ENCODE results near the gene GAREM2.

GAREM2 gene

DNA sequence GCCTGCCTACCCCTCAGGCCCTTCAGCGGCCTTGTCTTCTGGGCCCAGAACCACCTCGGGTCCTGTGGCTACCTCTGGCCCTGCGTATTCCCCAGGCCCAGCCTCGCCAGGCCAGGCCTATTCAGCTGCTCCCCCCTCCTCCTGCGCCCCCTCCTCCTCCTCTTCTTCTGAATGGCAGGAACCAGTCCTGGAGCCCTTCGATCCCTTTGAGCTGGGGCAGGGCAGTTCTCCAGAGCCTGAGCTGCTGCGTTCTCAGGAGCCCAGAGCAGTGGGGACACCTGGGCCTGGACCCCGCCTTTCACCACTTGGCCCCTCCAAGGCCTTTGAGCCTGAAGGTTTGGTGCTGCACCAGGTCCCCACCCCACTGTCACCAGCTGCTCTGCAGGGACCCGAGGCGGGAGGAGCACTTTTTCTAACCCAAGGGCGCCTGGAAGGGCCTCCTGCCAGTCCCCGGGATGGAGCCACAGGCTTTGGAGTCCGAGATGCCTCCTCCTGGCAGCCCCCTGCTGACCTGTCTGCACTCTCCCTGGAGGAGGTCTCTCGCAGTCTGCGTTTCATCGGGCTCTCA, 14.7 kb downstream of the GAREM2 start:
- no peak for DNase-seq

DNA sequence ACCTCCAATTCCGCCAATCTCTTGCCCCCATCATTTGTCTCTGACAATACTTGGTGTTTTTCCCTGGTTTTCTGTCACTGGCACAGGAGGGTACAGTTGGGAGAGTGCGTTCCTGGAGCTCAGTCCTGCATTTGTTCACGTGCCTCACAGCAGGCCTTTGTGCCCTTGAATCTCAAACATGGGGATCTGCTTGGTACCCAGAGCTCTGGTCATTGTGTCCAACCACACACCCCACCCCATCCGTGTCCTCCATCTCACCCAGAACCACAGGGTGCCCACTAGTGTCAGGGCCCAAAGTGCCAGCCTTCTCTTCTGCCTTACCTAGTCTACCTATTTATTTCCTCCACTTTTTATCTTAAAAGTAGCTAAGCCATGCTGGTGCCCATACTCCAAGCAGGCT, 16.2 kb downstream of the GAREM2 start:
- DNase-seq: no peak

DNA sequence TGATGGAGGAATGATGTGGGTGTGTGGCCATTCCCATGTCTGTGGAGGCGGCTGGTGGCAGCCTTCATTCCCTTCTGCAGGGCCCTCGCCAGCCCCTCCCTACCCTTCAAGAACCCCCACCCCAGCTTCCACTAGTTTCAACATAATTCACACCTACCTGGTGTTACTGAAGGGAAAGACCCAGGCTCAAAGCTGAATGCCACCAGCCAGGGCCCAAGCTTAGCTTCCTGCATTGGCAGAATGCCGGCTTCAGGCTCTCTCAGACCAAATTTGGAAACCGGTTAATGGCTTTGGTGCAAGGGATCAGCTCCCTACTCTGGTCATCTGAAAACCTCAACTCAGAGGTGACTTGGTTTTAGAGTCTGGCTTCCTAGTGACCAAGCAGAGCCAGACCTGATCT, 16.9 kb downstream of the GAREM2 start:
- DNase-seq: no peak

DNA sequence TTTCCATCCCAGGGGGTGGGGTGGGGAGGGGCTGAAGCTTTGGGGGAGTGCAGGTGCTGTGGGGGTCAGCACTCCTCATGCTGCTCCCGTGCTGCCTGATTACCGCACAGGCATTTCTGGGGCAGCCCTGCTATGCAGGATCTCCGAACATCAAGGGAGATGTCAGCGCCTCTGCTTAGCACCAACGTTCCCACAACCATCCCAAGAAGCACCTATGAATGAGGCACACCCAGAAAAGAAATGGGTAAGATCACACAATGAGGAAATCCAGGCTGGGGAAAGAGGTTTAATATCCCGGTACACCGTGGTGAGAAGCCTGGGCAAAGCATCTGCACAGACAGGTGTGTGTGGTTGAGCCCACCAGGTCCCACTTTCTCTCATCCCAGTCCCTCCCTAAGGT, 17.5 kb downstream of the GAREM2 start:
- DNase-seq: no peak

DNA sequence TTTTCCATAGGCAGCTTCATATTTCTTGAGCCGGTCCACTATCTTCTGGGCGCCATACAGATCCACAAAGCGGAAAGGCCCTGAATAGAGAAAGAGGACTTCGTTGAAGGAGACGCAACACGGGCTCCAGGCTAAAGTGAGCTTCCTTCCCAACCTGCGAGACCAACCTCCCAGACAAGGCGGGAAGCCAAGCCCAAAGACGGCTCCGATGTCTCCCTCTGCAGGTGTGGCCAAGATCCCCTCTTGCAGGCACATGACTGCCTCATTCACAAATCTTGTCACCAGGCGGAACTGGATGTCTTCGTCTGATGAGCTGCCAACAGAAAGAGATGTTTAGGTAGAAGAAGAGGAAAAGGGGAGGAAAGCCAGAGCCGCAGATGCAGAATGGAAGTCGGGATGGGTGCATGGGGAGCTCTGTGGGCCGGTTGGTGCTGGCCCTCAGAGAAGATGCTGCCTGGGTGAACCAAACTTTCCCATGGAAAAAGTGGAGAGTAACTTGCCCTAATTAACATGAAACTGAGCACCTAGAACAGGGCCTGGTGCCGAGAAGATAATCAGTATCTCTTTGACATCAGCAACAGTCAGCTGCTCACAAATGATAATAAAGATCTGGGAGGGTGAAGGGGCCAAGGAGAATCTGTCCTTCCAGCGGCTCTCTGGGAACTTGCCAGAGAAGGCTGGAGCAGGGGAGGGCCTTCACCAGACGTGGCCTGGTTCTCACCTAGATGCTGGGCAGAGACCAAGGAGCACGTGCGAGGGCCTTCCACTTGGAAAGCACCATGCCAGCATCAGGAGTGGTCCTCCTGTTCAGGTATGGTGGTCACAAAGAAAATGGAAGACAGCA, 18.6 kb downstream of the GAREM2 start:
- no peak for DNase-seq

DNA sequence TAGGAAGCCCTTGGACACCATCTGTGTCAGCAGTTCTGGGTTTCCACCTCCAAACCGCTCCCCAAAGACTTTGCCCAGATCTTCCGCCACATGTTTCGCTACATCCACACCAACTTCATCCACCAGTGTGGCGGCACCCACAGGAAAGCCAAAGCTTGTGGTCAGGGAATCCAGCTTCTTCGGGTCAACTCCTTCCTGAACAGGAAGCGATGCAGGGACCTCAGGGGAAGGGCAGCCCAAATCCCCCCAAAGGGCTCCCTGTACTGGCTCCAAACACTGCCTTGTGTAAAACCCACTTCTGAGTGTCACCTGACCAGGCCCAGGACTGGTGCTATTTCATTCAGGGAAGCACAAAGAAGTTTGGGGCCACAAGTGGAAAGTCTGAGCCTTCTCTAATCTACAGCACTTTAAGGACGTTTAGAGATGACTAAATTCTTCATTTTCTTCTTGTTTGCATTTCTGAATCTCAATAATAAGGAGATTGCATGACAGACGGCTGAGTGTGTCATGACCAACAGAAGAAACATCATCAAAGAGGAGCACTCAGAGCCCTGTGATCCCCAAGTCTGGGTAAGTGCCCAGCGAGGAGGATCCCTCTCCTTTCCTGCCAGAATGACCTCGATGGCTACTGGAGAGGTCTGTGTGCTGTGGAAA, 20.8 kb downstream of the GAREM2 start:
- no peak for DNase-seq

DNA sequence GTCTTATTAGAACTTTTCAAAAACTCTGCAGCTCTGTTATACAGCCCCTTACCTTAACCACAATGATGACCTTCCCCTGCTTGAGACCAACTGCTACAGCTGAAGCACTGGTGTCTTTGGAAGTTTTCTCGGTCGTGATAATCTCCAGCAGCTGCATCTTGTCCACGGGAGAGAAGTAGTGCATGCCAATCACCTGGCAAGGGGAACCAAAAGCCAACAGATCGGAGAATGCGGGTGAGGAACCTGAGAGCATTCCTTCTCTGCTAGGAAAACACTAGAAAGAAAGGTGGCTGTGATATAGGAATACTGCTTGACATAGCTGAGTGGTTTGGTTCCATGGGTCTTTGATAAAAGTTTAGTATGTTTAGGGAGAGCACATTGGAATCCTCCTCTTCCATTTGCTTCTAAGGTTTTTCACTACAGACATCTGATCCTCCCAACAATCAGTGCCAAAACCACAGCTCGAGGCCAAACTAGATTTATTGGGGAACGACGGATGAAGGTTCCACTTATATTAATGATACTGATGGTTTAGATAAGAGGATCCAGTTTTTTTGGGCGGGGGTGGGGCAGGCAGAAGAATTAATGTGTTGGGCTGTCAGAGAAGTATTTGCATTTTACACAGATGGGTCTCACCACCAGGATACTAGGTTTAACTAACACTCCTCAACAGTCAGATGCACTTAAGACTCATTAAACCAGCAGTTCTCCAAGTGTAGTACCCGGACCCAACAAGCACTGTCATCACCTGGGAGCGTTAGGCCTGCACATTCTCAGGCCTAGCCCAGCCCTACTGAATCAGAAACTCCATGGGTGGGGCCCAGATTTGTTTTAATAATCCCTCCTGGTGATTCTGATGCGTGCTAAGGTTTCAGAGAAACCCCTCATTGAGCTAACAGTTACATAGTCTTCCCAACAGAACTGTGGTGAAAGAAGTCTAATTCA, 22.4 kb downstream of the GAREM2 start:
- DNase-seq: no peak

DNA sequence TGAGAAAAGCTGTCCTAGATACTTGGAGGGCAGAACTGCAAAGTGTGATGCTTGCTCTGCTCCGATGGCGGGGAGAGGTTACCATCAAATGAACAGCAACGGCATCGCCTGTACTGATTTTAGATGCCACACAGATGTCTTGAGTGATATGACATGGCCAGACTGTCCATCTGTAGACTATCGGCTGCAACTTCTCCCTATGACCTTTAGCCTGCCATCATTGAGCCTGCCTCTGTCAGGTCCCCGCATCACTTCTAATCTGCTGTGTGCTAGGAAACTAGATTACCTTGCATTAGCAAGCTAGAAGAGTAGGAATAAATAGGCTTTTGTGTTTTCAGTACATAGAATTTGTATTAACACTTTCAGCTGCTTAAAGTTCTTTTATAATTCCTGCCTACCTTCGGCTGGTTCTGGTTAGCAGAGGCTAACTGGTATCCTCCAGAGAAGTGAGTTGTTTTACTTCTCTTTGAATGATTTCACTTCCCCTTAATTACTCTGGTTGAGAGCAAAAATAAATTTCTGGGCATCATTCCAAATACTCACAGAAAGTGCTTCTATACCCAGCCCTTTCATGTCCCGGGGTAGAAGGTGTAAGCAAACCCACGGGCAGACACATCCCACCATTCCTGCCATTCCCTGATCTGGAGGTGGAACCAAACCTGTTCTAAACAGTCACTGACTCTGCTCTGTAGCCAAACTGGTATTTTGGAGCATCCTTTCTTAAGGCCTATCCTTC, 24.0 kb downstream of the GAREM2 start:
- no peak for DNase-seq

DNA sequence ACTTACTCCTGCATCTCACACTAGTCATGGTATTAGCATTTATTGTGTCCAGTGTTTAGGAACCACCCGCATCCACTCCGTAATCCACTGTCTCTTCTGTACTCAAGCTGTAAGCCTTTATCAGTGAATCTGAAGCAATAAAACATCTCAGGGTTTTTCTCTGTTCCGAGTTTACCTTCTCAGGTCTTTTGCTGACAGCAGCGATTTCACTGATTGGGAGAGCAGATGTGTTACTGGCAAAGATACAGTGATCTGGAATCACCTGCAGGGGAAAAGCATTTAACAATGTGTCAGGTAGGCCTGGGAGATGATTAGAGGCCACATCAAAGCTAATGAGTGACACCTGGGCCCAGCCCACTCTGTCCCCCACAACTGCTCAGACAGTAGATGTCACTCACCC, 24.6 kb downstream of the GAREM2 start:
- no peak for DNase-seq

DNA sequence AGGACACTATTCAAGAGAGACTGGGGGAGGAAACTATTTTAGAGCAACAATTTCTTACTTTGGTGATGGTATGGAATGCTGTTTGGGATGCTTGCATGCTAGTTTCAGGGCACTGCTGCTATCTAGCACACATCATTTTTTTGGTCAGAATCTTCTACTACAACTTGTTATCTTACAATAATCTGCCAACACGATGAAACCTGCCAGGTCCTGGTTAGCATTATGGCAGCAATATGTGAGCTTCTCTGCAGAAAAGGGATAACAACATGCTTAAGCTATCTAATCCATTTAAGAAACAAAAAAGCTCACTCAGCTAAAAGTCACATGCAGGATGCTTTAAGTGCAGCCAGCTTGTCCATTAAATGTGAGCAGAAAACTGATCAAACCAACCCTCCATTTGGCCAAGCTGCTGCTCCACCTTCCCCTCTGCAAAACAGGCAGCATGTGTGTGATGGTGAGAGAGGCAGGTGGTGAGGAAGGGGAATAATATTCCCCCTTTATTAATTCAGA, 30.1 kb downstream of the GAREM2 start:
- no peak for DNase-seq

DNA sequence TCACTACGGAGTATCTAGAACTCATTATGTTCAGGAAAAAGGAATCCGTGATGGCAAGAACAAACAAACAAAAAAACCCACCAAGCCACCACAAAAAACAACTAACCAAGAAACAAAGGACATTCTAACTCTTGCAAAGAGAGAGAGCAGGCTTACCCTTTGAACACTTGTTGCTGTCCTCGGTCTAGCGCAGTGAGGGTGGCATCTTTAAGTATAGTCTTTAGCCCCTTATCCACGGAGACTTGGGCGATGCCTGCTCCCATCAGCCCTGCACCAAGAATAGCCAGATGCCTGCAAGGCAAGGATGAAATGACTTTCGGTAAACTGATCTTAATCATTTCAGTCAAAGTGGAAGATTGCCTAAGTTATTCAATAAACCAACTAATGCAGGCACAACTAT, 31.0 kb downstream of the GAREM2 start:
- no peak for DNase-seq

DNA sequence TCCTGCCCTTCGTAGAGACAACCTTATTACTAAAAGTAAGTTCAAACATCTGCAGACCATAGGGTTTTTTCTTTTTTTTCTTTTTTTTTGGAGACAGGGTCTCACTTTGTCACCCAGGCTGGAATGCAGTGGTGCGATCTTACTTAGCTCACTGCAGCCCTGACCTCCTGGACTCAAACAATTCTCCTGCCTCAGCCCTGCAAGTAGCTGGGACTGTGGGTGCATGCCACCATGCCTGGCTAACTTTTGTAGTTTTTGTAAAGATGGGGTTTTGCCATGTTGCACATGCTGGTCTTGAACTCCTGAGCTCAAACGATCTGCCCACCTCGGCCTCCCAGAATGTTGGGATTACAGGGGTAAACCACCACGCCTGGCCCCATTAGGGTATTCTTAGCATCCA, 39.1 kb downstream of the GAREM2 start:
- DNase-seq: no peak

DNA sequence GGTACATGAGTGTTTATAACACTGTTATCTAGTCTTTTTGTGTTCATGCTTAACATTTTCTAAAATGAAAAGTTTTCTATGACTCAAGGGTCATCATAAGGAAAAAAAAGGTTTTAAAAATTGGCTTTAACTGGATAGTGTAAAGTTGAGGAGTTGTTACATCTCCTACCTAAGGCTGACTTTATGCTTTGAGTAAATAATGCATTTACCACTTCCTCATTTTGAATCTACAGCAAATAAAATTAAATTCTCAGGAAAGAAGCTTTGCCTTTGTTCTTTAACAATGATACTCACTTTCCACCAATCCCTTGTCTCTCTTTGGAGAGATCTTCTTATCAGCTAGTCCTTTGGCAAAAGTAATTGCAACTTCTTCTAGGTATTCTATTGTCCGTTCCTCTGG, 41.9 kb downstream of the GAREM2 start:
- no peak for DNase-seq

DNA sequence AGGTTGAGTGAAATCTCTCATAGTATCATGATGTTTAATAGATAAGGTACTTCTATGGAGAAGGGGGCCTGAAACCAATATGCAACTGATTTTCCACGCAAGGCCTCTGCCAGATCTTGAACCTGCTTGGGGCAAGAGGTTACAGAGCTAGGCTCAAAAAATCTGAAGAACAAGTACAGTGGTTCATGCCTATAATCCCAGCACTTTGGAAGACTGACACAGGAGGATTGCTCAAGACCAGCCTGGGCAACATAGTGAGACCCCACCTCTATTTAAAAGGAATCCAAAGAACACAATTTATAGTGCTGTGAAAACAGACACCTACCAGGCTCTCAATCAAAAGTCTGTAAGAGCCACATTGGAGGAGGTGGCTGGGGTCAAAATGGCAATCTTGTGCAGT, 42.9 kb downstream of the GAREM2 start:
- no peak for DNase-seq

DNA sequence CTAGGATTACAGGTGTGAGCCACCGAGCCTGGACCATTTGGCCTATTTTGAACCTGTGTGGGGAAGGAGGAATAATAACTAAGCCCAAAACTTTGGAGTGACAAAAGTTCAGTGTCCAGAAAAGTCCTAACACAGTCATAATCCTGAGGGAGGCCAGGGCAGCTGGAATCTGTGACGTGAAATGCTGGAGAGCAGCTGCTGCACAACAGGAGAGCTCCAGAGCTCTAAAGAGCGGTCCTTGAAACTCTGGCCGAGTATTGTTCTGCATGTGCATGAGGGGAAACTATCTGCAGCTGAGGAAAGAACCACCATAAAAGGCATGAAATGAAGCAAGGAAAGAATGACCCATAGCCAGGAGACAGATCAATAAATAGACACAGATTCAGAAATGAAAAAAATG, 43.7 kb downstream of the GAREM2 start:
- no peak for DNase-seq

DNA sequence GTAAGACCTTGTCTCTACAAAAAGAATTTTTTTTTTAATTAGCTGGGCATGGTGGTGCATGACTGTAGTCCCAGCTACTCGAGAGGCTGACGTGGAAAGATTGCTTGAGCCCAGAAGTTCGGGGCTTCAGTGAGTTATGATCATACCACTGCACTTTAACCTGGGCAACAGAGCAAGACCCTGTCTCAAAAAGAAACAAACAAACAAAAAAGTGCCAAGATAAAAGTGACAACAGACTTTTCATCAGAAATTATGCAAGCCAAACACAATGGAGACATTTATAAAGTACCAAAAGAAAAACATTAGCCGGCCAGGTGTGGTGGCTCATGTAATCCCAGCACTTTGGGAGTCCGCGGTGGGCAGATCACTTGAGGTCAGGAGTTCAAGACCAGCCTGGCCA, 44.8 kb downstream of the GAREM2 start:
- DNase-seq: no peak

DNA sequence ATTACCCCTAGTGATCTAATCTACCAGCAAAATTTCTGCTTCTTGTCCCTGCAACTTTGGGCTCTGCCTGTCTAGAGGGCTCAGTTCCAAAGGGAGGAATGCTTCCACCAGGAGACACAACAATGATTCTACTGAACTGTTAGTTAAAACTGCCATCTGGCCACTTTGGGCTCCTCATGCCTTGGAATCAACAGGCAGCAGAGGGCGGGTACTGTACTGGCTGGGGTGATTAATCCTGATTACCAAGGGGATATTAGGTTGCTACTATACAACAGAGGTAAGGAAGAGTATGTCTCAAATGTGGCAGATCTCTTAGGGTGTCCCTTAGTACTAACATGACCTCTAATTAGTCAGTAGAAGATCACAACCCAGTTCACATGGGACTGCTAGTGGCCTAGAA, 50.1 kb downstream of the GAREM2 start:
- no peak for DNase-seq

DNA sequence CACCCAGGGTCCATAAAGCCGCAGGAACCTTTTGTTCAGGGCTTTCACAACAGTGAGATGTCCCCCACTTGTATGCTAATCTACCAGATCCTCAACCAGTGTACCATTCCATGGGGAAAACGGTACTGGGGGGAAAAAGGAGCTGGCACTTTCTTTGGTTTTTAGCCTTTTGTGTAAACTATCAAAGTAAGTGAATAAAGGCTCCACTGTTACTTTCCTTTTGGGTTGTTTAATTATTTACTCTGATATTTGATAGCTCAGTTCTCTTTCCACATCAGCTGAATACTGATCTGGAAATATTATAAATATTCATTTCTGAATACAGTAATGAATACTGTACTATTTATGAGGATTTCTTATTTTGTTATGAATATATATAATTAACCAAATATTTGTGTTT, 51.2 kb downstream of the GAREM2 start:
- DNase-seq: no peak

DNA sequence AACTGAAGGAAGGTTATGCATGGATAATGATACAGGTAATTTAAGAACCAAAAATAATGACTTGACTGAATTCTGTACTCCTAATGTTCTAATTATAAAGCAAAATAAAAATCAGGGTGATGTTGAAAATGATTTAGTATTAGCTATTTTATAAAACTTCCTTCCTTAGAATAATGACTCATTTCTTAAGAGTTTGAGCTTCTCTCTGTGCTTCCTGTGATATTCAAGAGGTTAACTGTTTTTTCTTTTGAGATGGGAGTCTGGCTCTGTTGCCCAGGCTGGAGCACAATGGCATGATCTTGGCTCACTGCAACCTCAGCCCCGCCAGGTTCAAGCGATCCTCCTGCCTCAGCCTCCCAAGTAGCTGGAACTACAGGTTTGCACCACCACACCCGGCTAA, 56.7 kb downstream of the GAREM2 start:
- DNase-seq: no peak

DNA sequence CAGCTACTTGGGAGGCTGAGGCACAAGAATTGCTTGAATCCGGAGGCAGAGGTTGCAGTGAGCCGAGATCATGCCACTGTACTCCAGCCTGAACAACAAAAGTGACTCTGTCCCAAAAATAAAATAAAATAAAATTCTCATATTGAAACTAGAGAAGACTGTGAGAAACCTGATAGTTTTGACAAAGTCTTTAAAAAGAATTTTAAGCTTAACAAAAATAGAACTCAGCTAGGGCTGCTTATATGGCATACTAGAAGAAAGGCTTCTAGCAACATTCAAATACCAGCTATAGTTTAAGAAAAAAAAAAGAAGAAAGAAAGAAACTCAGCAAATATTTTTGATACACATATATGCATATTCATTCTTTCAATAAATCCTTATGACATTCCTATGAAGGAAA, 57.9 kb downstream of the GAREM2 start:
- DNase-seq: no peak

DNA sequence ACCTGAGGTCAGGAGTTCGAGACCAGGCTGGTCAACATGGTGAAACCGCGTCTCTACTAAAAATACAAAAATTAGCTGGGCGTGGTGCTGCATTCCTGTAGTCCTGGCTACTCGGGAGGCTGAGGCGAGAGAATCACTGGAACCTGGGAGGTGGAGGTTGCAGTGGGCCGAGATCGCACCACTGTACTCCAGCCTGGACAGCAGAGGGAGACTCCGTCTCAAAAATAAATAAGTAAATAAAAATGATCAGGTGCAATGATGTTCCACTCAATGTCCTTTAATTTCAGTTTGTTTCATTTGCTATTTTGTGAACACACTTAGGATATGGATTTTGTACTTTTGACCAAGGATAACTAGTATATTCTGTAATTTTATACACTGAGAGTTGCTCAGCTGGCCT, 62.2 kb downstream of the GAREM2 start:
- DNase-seq: no peak

DNA sequence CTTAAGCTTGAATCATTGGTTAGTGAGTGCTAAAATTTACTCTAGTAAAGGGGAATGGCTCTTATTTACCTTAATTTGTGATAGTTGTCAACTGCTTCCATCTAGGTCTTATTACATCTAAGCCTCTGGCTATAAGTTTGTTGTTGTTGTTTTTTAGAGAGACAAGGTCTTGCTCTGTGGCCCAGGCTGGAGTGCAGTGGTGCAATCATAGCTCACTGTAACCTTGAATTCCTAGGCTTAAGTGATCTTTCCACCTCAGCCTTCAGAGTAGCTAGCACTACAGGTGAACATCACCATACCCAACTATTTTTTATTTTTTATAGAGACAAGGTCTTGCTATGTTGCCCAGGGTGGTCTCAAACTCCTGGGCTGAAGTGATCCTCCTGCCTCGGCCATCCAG, 65.0 kb downstream of the GAREM2 start:
- DNase-seq: no peak
